ENCODE measurements around the gene EVL. TPM values are rescaled to one million over a fixed set of nuclear protein-coding genes. Genes with fewer than 3 reads are reported as not detected.

EVL gene
- 5.1 and 8.9 TPM in 2 replicates for total RNA-seq

GRCh38 chr14:100065111-100065871 lies at the start of gene EVL:
Gene EVL (plus strand): TSS chr14:100065422. CDS start chr14:100065501, 79 bp downstream.

GRCh38 chr14:100159094-100159864 lies 94.1 kb downstream of the EVL start, which contains the start of gene DEGS2:
Gene DEGS2 (minus strand): TSS chr14:100159645. CDS start chr14:100159587, 58 bp downstream.

Other genes starting within 250 kb of the EVL start
- gene DEGS2, start 94.2 kb downstream of the EVL start, total RNA-seq = 0.85 and 1.4 TPM in 2 replicates
- gene YY1, start 173.7 kb downstream of the EVL start, total RNA-seq = 47.5 and 62.0 TPM in 2 replicates
- gene SLC25A29, start 241.0 kb downstream of the EVL start, total RNA-seq = 33.7 and 47.7 TPM in 2 replicates

Measured in tracheal epithelial cell (primary cell).